Mesendoderm (in vitro differentiated cells): ENCODE data around the gene PHF13.
A peak's percentile ranks its signal among the peaks of the same experiment; 100 is the strongest.
"Not testable (repeated sequence)": the region's sequence is repeated elsewhere in the genome, so short reads cannot be mapped to it uniquely, and the experiment has no call there.

Experiments
- DNase-seq: peaks from one replicate; pipeline ENCODE4 v3.0.0; 2013
- H2AK5ac ChIP-seq: 2 replicates; pipeline ENCODE4 v1.6.1; 2013; ENCODE audit warnings: low read length, inconsistent platforms
- H2BK120ac ChIP-seq: 2 replicates; pipeline ENCODE4 v1.6.1; 2013; ENCODE audit warnings: low read depth, mild to moderate bottlenecking, low read length, moderate library complexity, mixed read lengths
- H2BK15ac ChIP-seq: replicated peaks from 2 replicates; pipeline ENCODE4 v1.6.1; 2013; ENCODE audit warnings: low read depth, mild to moderate bottlenecking, moderate library complexity
- H2BK5ac ChIP-seq: 2 replicates; pipeline ENCODE4 v1.6.1; 2013; ENCODE audit warnings: low read length, inconsistent platforms
- H3K18ac ChIP-seq: 2 replicates; pipeline ENCODE4 v1.6.1; 2013; ENCODE audit warnings: mild to moderate bottlenecking, low read length, mixed read lengths
- H3K23ac ChIP-seq: one replicate; pipeline ENCODE4 v1.6.1; 2013; ENCODE audit warnings: low read length
- H3K27ac ChIP-seq: 2 replicates; pipeline ENCODE4 v1.5.1; 2013; ENCODE audit warnings: low read depth, mild to moderate bottlenecking, inconsistent platforms, low read length, moderate library complexity
- H3K27me3 ChIP-seq: 2 replicates; pipeline ENCODE4 v1.6.1; 2013; ENCODE audit warnings: low read length, control low read depth, mild to moderate bottlenecking, inconsistent platforms; ENCODE audit not compliant: insufficient read depth, poor library complexity
- H3K36me3 ChIP-seq: 2 replicates; pipeline ENCODE4 v1.6.1; 2013; ENCODE audit warnings: low read length, inconsistent platforms; ENCODE audit not compliant: control insufficient read depth, insufficient read depth
- H3K4ac ChIP-seq: one replicate; pipeline ENCODE4 v1.6.1; 2013; ENCODE audit warnings: low read depth, mild to moderate bottlenecking, low read length, moderate library complexity
- H3K4me1 ChIP-seq: 2 replicates; pipeline ENCODE4 v1.6.1; 2013; ENCODE audit warnings: low read depth, low read length, inconsistent platforms; ENCODE audit not compliant: control insufficient read depth
- H3K4me2 ChIP-seq: 2 replicates; pipeline ENCODE4 v1.6.1; 2013; ENCODE audit warnings: low read length
- H3K4me3 ChIP-seq: 2 replicates; pipeline ENCODE4 v1.5.1; 2013; ENCODE audit warnings: mild to moderate bottlenecking, low read length
- H3K56ac ChIP-seq: one replicate; pipeline ENCODE4 v1.6.1; 2013; ENCODE audit warnings: low read length
- H3K79me1 ChIP-seq: 2 replicates; pipeline ENCODE4 v1.6.1; 2013; ENCODE audit warnings: low read length, inconsistent platforms
- H3K79me2 ChIP-seq: 2 replicates; pipeline ENCODE4 v1.6.1; 2013; ENCODE audit warnings: mild to moderate bottlenecking, low read length; ENCODE audit not compliant: control insufficient read depth, insufficient read depth
- H3K9ac ChIP-seq: 2 replicates; pipeline ENCODE4 v1.6.1; 2013; ENCODE audit warnings: low read length, inconsistent platforms
- H4K5ac ChIP-seq: one replicate; pipeline ENCODE4 v1.6.1; 2013; ENCODE audit warnings: low read length
- H4K8ac ChIP-seq: one replicate; pipeline ENCODE4 v1.6.1; 2013; ENCODE audit warnings: low read depth, mild to moderate bottlenecking, control low read depth, low read length, moderate library complexity
- WGBS: extraction: QIAGEN DNeasy Blood & Tissue Kit; methylation state at CpG from one replicate; pipeline ENCODE4 v1.1.7; 2013; ENCODE audit warnings: low lambda C conversion rate, missing lambda C conversion rate; ENCODE audit not compliant: insufficient coverage; ENCODE audit errors: extremely low coverage; 5-methylcytosine and 5-hydroxymethylcytosine counted together

PHF13 gene

DNA sequence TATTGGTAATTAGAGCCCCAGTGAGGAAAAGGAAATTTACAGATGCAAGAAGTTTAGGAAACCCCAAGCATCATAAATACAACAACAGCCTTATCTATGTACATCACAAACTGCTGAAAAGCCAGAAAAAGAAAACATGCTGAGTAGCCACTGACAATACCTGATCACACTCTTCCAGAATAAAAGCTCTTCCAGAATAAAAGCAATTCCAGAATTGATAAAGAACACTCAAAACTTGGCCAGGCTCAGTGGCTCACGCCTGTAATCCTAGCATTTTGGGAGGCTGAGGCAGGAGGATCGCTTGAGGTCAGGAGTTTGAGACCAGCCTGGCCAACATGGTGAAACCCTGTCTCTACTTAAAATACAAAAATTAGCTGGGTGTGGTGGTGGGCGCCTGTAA is 27.3 kb downstream of the PHF13 start:
- H2BK120ac ChIP-seq: not testable (repeated sequence)
- peaks cover 24% of the 10 kb centered on the region for H3K36me3 ChIP-seq
- no CpG with 5 or more reads among the region's 3 CpGs for WGBS

DNA sequence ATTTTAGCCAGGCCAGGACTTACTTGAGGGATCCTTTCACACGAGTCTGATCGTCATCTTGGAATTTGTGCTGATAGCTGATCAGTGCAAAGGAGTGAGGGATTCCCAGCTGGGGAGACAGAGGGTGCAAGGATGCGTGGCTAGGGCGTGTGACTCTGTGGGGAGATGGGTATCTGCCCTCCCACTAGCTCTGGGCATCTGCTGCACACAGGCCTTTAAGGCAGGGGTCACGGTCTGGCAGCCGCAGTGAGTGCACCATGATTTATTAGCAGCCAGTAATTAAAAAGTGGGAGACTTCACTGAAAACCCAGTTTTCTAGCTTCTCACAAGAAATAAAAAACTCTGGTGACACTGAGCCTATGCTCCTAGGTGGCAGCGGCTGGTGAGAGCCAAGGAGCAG is 31.5 kb downstream of the PHF13 start:
- Histone ChIP-seq H4K5ac (no peak overlapping the region), H3K9ac (no peak overlapping the region), H2BK15ac (no peak overlapping the region), H3K79me2 (no peaks in the 10 kb centered on the region), H3K4me2 (no peak overlapping the region), H2BK5ac (no peak overlapping the region), H4K8ac (no peak overlapping the region), H3K4me1 (no peaks in the 10 kb centered on the region), H3K36me3 (peaks cover 10% of the 10 kb centered on the region), H3K23ac (no peak overlapping the region), H2AK5ac (no peak overlapping the region), H3K27me3 (no peaks in the 10 kb centered on the region), H3K4me3 (no peak overlapping the region), H2BK120ac (no peak overlapping the region), H3K4ac (no peak overlapping the region), H3K79me1 (no peaks in the 10 kb centered on the region), H3K27ac (no peak overlapping the region), H3K56ac (no peak overlapping the region), H3K18ac (no peak overlapping the region)
- DNase-seq: no peak
- no CpG with 5 or more reads among the region's 7 CpGs for WGBS

More for the DNA sequence above, 27.3 kb downstream of the PHF13 start:
- not testable (repeated sequence) for DNase-seq, H2BK5ac ChIP-seq, H3K4me3 ChIP-seq, H3K9ac ChIP-seq, H4K8ac ChIP-seq, H3K27me3 ChIP-seq, H3K4ac ChIP-seq, H3K56ac ChIP-seq, H3K18ac ChIP-seq, H3K4me1 ChIP-seq, H3K27ac ChIP-seq, H3K23ac ChIP-seq, H4K5ac ChIP-seq, H3K79me2 ChIP-seq, H3K4me2 ChIP-seq, H3K79me1 ChIP-seq, H2AK5ac ChIP-seq, H2BK15ac ChIP-seq

DNA sequence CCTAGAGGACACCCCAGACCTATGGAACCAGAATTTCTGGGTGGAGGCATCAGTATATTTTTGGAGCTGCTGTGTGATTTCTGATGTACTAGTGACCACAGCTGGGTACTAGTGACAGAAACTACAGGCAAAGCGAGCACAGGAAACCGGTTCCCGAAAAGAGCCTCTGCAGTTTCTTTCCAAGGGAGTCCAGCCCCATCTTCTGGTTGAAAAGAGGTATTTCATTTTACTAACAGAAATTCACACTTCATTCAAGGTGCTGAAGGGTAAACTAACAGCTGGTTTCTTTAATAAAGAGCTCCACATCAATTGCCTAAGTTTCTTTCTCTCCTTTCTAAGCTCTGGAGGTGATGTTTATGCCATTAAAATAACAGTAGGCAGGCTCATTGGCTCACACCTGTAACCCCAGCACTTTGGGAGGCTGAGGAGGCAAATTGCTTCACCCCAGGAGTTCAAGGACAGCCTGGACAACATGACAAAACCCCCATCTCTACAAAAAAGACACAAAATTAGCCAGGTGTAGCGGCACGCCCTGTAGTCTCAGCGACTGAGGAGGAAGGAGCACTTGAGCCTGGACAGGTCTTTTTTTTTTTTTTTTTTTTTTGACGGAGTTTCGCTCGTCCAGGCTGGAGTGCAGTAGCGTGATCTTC is 33.1 kb downstream of the PHF13 start:
- no peak overlapping the region for H2BK5ac ChIP-seq
- H3K79me1 ChIP-seq: no peaks in the 10 kb centered on the region
- H2BK120ac ChIP-seq: no peak overlapping the region
- no peaks in the 10 kb centered on the region for H3K4me1 ChIP-seq
- no peak overlapping the region for H3K27ac ChIP-seq
- H3K4ac ChIP-seq: no peak overlapping the region
- H3K23ac ChIP-seq: no peak overlapping the region
- no CpG with 5 or more reads among the region's 10 CpGs for WGBS
- peak; percentile 70 for DNase-seq
- no peak overlapping the region for H2BK15ac ChIP-seq
- no peak overlapping the region for H4K5ac ChIP-seq
- H3K18ac ChIP-seq: no peak overlapping the region
- no peak overlapping the region for H3K9ac ChIP-seq
- no peak overlapping the region for H3K56ac ChIP-seq
- no peak overlapping the region for H2AK5ac ChIP-seq
- no peaks in the 10 kb centered on the region for H3K27me3 ChIP-seq
- H3K4me2 ChIP-seq: no peak overlapping the region
- H3K79me2 ChIP-seq: no peaks in the 10 kb centered on the region
- no peak overlapping the region for H3K4me3 ChIP-seq
- peaks cover 12% of the 10 kb centered on the region for H3K36me3 ChIP-seq
- H4K8ac ChIP-seq: no peak overlapping the region

DNA sequence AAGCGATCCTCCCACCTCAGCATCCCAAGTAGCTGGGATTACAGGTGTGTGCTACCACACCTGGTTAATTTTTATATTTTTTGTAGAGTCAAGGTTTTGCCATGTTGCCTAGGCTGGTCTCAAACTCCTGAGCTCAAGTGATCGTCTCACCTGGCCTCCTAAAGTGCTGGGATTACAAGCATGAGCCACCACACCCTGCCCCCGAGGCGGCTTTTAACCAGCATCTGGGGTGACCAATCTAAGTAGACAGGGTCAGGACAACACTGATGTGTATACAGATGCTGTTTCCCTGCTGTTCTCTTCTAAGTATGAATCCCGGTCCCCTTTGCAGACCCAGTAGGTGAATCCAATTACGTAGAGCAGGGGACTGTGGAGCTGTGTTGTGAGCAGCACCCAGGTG is 35.0 kb downstream of the PHF13 start:
- no peak for DNase-seq
- Histone ChIP-seq H3K79me1 (no peaks in the 10 kb centered on the region), H3K36me3 (peaks cover 12% of the 10 kb centered on the region), H3K4me1 (no peaks in the 10 kb centered on the region), H3K9ac (no peak overlapping the region), H3K27ac (no peak overlapping the region), H4K8ac (no peak overlapping the region), H3K23ac (no peak overlapping the region), H3K4me2 (no peak overlapping the region), H3K4ac (no peak overlapping the region), H3K79me2 (no peaks in the 10 kb centered on the region), H2BK120ac (no peak overlapping the region), H3K27me3 (no peaks in the 10 kb centered on the region), H4K5ac (no peak overlapping the region), H2AK5ac (no peak overlapping the region), H3K4me3 (no peak overlapping the region), H2BK15ac (no peak overlapping the region), H2BK5ac (no peak overlapping the region), H3K18ac (no peak overlapping the region), H3K56ac (no peak overlapping the region)
- no CpG with 5 or more reads among the region's 6 CpGs for WGBS

DNA sequence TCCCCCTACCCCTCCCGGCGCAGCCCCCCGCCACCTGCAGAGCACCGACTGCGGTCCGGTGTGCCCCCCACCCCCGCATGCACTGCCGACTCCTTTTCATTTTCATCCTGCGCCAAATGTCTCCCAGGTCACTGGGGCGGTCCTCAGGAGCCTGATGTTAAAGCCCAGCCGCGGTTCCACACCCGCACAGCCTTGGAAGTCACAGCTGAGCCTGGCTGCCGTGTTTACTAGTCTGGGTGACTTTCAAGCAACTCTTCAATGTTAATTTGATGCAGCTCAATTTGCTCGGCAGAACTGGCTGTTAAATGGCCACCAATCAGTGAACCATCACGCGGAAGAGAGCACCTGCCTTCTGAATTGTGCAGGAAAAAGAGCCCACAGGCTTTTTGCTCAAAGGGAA is 38.4 kb downstream of the PHF13 start:
- Histone ChIP-seq H4K8ac (no peak overlapping the region), H4K5ac (no peak overlapping the region), H3K4me3 (no peak overlapping the region), H3K79me2 (no peaks in the 10 kb centered on the region), H3K9ac (no peak overlapping the region), H3K79me1 (no peaks in the 10 kb centered on the region), H3K18ac (no peak overlapping the region), H2BK120ac (no peak overlapping the region), H2AK5ac (no peak overlapping the region), H3K36me3 (peaks cover 7% of the 10 kb centered on the region), H3K4me2 (no peak overlapping the region), H3K4ac (no peak overlapping the region), H2BK5ac (no peak overlapping the region), H3K56ac (no peak overlapping the region), H3K27ac (no peak overlapping the region), H3K23ac (no peak overlapping the region), H3K27me3 (no peaks in the 10 kb centered on the region), H2BK15ac (no peak overlapping the region), H3K4me1 (no peaks in the 10 kb centered on the region)
- DNase-seq: no peak
- WGBS: no CpG with 5 or more reads among the region's 17 CpGs

DNA sequence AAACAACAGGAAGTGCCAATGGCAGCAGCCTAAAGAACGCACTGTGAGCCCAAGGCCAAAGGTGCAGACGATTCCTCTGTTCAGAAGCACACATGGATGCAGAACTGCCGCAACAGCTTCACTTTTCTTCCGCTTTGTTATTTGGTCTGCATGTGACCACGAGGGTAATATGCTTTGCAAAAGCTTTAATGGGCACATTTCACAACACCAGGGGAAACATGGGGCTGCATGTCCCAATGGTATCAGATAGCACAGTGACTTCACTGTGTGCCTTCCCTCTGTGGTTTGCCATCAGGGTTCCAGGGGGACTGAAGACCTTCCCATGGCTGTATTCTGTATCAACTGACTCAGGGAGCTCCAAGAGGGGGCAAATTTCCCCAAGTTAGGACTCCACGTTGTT is 39.5 kb downstream of the PHF13 start:
- no peaks in the 10 kb centered on the region for H3K79me2 ChIP-seq
- H3K4me3 ChIP-seq: no peak overlapping the region
- no CpG with 5 or more reads among the region's 6 CpGs for WGBS
- peaks cover 2% of the 10 kb centered on the region for H3K79me1 ChIP-seq
- H3K56ac ChIP-seq: no peak overlapping the region
- H3K9ac ChIP-seq: no peak overlapping the region
- H2AK5ac ChIP-seq: no peak overlapping the region
- no peak overlapping the region for H3K4me2 ChIP-seq
- no peak for DNase-seq
- H2BK120ac ChIP-seq: no peak overlapping the region
- no peaks in the 10 kb centered on the region for H3K4me1 ChIP-seq
- no peak overlapping the region for H4K5ac ChIP-seq
- H3K27ac ChIP-seq: no peak overlapping the region
- peaks cover 7% of the 10 kb centered on the region for H3K36me3 ChIP-seq
- H2BK5ac ChIP-seq: no peak overlapping the region
- H4K8ac ChIP-seq: no peak overlapping the region
- H2BK15ac ChIP-seq: no peak overlapping the region
- H3K4ac ChIP-seq: no peak overlapping the region
- H3K18ac ChIP-seq: no peak overlapping the region
- H3K27me3 ChIP-seq: no peaks in the 10 kb centered on the region
- H3K23ac ChIP-seq: no peak overlapping the region
